Small intestine (tissue), 7 donors: ENCODE measurements around the gene MXI1. TPM values are rescaled to one million over a fixed set of nuclear protein-coding genes. Genes with fewer than 3 reads are reported as not detected.

Experiments used
- DNase-seq, 2 donors: peaks; one replicate each; pipeline versions ENCODE4 v3.0.0 to v3.0.0-alpha.2; 2013
- FAIRE-seq: peaks from 2 replicates; lab custom pipeline; 2012; peaks lifted over from hg19 to GRCh38; lab: Jason Lieb, UNC
- H3K27ac ChIP-seq, 3 donors: one replicate each; pipeline ENCODE4 v1.5.1; 2013; ENCODE audit warnings: low read length in 2 of 3, mild to moderate bottlenecking in 2 of 3, control low read depth in 1 of 3, inconsistent platforms in 1 of 3, low read depth in 1 of 3, moderate library complexity in 1 of 3
- H3K27me3 ChIP-seq, 3 donors: one replicate each; pipeline ENCODE4 v1.6.1; 2013; ENCODE audit warnings: low read length in 3 of 3, inconsistent platforms in 1 of 3; ENCODE audit not compliant: control insufficient read depth in 3 of 3, insufficient read depth in 3 of 3
- H3K36me3 ChIP-seq, 3 donors: one replicate each; pipeline ENCODE4 v1.6.1; 2013; ENCODE audit warnings: low read length in 3 of 3, inconsistent platforms in 1 of 3, low read depth in 1 of 3, mild to moderate bottlenecking in 1 of 3, moderate library complexity in 1 of 3; ENCODE audit not compliant: control insufficient read depth in 3 of 3, insufficient read depth in 2 of 3
- H3K4me1 ChIP-seq, 3 donors: one replicate each; pipeline ENCODE4 v1.6.1; 2013; ENCODE audit warnings: low read length in 2 of 3, inconsistent platforms in 1 of 3, low read depth in 1 of 3, mild to moderate bottlenecking in 1 of 3, moderate library complexity in 1 of 3; ENCODE audit not compliant: control insufficient read depth in 3 of 3, insufficient read depth in 2 of 3
- H3K4me3 ChIP-seq, 3 donors: one replicate each; pipeline ENCODE4 v1.5.1; 2013; ENCODE audit warnings: low read length in 3 of 3, control low read depth in 1 of 3, inconsistent platforms in 1 of 3, low read depth in 1 of 3, mild to moderate bottlenecking in 1 of 3, moderate library complexity in 1 of 3
- H3K9me3 ChIP-seq, 2 donors: one replicate each; pipeline ENCODE4 v1.6.1; 2013; ENCODE audit warnings: low read depth in 1 of 2, low read length in 1 of 2; ENCODE audit not compliant: control insufficient read depth in 2 of 2, insufficient read depth in 1 of 2
- WGBS, 3 donors: extraction: QIAGEN DNeasy Blood & Tissue Kit; methylation state at CpG; one replicate each; pipeline ENCODE4 v1.1.7; 2013; 5-methylcytosine and 5-hydroxymethylcytosine counted together
- polyA plus RNA-seq, 4 donors: library from polyadenylated mRNA; stranded (reverse) in 3 of 4; unstranded in 1 of 4; fragments of 200-250 nt in 3 of 4; fragments of 120-200 nt in 1 of 4; gene quantifications; one replicate each; pipeline versions ENCODE4 v1.2.1 to v1.2.3, GENCODE V29; 2013
- donor health status: healthy with polysubstance abuse.
- donor health status: control.
- donor health status: control.
- donor health status: Bipolar disorder and iron deficiency.
- donor health status: healthy.

Gene MXI1
- polyA plus RNA-seq, 4 donors: 12.0 to 21.8 (median 18.0) TPM

GRCh38 chr10:110221721-110222261 lies 14.4 kb downstream of the MXI1 start:
- FAIRE-seq (no peak), DNase-seq (peak; percentile 65 to 77)
- H3K9me3 ChIP-seq: no peaks in the 10 kb centered on the region
- no peaks in the 10 kb centered on the region for H3K27me3 ChIP-seq
- peak overlapping the region in 1 of 3 donors; percentile 40 for H3K4me3 ChIP-seq
- peaks cover 0 to 25% (median 3%) of the 10 kb centered on the region in 3 donors for H3K4me1 ChIP-seq
- 2 to 4% (median 3%) methylated on average over 20 of the region's 20 CpGs for WGBS, 3 donors
- no peaks in the 10 kb centered on the region for H3K36me3 ChIP-seq
- H3K27ac ChIP-seq: peak overlapping the region in 2 of 3 donors; percentile 57 to 82

DNA sequence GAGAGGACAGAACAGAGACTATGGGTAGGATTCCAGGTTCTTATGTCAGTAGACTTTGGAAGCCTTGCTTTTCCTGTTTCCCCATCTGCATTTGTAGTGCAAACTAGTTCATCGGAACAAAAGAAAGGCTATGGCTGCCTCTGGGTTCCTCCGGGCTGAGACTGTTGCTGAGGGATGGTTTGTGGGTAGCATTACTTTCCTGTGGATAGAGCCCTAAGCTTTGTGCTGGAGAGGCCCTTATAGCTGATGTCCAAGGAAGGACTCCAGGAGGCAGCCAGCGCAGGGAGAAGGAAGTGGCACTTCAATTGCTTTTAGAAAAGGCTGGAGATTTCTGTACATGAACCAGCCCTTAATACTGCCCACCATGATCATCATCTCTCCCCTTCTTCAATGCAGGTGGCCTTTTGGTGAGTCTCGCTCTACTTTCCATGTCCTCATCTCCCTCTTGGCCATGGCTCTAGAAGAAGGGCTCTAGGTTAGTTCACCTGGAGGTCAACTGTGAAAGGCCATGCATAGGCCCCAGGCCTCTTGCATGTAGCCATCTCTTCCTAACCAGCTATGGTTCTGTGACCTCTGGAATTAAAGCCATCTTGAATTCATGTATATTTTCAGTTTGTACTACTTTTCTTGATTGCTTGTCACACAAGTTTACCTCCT lies 15.4 kb downstream of the MXI1 start:
- 92 to 95% (median 94%) methylated on average over 4 of the region's 4 CpGs for WGBS, 3 donors
- peaks cover 0 to 19% (median 5%) of the 10 kb centered on the region in 3 donors for H3K4me1 ChIP-seq
- no peak overlapping the region for H3K4me3 ChIP-seq
- no peaks in the 10 kb centered on the region for H3K27me3 ChIP-seq
- no peaks in the 10 kb centered on the region for H3K36me3 ChIP-seq
- no peaks in the 10 kb centered on the region for H3K9me3 ChIP-seq
- peak overlapping the region in 2 of 3 donors; percentile 13 to 57 for H3K27ac ChIP-seq
- no peak for DNase-seq
- no peak for FAIRE-seq

GRCh38 chr10:110223298-110223925 lies 16.0 kb downstream of the MXI1 start:
- no peak for FAIRE-seq
- DNase-seq: no peak
- 83 to 91% (median 90%) methylated on average over 13 of the region's 13 CpGs for WGBS, 3 donors
- Histone ChIP-seq H3K27ac (no peak overlapping the region), H3K4me1 (peaks cover 0 to 22% (median 5%) of the 10 kb centered on the region in 3 donors), H3K4me3 (no peak overlapping the region), H3K27me3 (no peaks in the 10 kb centered on the region), H3K36me3 (peaks cover 0 to 3% (median 2%) of the 10 kb centered on the region in 3 donors), H3K9me3 (no peaks in the 10 kb centered on the region)

DNA sequence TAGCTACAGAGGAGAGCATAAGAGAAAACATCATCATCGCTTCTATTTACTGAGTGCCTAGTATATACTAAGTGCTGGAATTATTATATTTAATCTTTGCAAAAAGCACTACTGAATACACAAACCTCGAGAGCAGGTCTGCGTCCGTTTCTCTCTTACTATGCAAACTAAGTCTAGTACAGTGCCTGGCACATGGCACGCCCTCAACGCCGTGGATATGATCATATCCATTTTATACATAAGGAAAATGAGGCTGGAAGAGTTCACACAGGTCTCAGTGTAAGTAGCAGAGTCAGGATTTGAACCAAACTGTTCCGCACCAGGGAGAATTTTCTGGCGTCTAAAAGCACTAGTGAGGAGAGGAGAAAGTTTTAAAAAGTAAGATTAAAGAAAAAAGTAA lies 17.6 kb downstream of the MXI1 start:
- FAIRE-seq (no peak), DNase-seq (no peak)
- Histone ChIP-seq H3K9me3 (no peaks in the 10 kb centered on the region), H3K4me1 (peaks cover 0 to 22% (median 5%) of the 10 kb centered on the region in 3 donors), H3K27me3 (no peaks in the 10 kb centered on the region), H3K36me3 (peaks cover 0 to 4% (median 3%) of the 10 kb centered on the region in 3 donors), H3K4me3 (peak overlapping the region in 2 of 3 donors; percentile 53 to 93), H3K27ac (peak overlapping the region in 1 of 3 donors; percentile 59)
- 40 to 75% (median 67%) methylated on average over 9 of the region's 9 CpGs for WGBS, 3 donors

DNA sequence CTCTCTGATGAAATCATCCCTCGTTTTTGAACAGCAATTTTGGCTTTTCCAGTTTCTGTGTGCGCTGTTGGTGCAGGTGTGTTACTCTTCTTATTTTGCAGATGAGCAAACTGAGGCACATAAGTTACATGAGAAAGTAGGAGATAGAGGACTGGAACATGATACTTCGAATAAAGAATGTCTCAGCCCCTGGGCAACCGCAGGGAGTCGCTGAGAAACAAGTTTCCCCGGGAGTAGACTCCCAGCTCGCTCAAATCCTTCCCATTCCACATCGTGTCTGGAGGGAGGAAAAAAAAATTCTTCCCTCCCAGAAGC lies 18.0 kb downstream of the MXI1 start:
- Histone ChIP-seq H3K4me1 (peaks cover 0 to 22% (median 5%) of the 10 kb centered on the region in 3 donors), H3K9me3 (no peaks in the 10 kb centered on the region), H3K27ac (peak overlapping the region; percentile 59 to 76 (median 75)), H3K4me3 (peak overlapping the region in 2 of 3 donors; percentile 53 to 93), H3K27me3 (no peaks in the 10 kb centered on the region), H3K36me3 (peaks cover 0 to 4% (median 3%) of the 10 kb centered on the region in 3 donors)
- no peak for FAIRE-seq
- no peak for DNase-seq
- 2 to 6% (median 3%) methylated on average over 8 of the region's 8 CpGs for WGBS, 3 donors

DNA sequence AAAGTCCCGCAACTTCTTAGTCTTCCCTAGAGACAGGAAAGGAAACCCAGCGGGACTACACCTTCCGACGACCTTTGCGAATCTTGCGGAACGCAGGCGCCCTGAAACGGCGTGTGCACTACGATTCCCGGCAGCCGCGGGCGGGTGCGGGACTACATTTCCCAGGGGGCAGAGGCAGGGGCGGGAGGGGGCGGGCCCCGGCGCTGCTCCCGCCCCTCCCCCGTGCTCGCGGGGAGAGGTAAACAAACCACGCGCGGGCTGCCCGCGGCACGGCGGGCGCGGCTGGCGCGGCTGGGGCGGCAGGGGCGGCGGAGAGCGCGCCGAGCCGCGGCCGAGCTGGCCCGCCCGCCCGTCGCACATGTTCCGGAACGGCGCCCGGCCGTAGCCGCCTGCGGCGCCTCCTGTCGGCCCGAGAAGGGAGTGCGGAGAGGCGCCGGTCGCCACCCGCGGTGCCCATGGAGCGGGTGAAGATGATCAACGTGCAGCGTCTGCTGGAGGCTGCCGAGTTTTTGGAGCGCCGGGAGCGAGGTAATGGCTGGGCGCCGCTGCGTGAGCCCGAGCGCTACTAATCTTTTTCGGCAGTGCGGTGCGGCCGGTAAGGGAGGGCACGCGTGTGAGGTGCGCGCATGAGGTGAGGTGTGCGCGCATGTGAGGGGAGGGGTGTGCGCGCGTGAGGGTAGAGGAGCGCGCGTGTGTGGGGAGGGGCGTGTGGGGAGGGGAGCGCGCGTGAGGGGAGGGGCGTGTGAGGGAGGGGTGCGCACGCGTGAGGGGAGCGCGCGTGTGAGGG lies 18.5 kb downstream of the MXI1 start:
- no peaks in the 10 kb centered on the region for H3K27me3 ChIP-seq
- H3K36me3 ChIP-seq: peaks cover 0 to 4% (median 3%) of the 10 kb centered on the region in 3 donors
- DNase-seq (peak; percentile 97 to 98), FAIRE-seq (no peak)
- peak overlapping the region; percentile 91 to 99 (median 95) for H3K27ac ChIP-seq
- H3K9me3 ChIP-seq: no peaks in the 10 kb centered on the region
- peak overlapping the region; percentile 66 to 93 (median 93) for H3K4me3 ChIP-seq
- peaks cover 0 to 22% (median 5%) of the 10 kb centered on the region in 3 donors for H3K4me1 ChIP-seq
- WGBS, 3 donors: 0 to 1% (median 0%) methylated on average over 45 to 103 of the region's 103 CpGs

DNA sequence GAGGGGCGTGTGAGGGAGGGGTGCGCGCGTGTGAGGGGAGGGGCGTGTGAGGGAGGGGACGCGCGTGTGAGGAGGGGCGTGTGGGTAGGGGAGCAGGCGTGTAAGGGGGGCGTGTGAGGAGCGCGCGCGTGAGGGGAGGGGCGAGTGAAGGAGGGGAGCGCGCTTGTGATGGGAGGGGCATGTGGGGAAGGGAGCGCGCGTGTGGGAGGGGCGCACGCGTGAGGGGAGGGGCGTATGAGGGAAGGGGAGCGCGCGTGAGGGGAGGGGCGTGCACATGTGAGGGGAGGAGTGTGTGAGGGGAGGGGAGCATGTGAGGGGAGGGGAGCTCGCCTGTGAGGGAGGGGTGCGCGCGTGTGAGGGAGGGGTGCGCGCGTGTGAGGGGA lies 19.1 kb downstream of the MXI1 start:
- Histone ChIP-seq H3K4me1 (peaks cover 0 to 18% (median 5%) of the 10 kb centered on the region in 3 donors), H3K27me3 (no peaks in the 10 kb centered on the region), H3K36me3 (peaks cover 0 to 4% (median 3%) of the 10 kb centered on the region in 3 donors), H3K9me3 (no peaks in the 10 kb centered on the region), H3K27ac (peak overlapping the region; percentile 91 to 99 (median 95)), H3K4me3 (peak overlapping the region; percentile 66 to 93 (median 93))
- FAIRE-seq (no peak), DNase-seq (peak; percentile 88 to 95)
- 0 to 3% (median 2%) methylated on average over 16 to 32 of the region's 36 CpGs for WGBS, 3 donors
